ENCODE results near the gene FBN3. TPM values are rescaled to one million over a fixed set of nuclear protein-coding genes. Genes with fewer than 3 reads are reported as not detected.
A peak's percentile ranks its signal among the peaks of the same experiment; 100 is the strongest.

FBN3 gene
- polyA plus RNA-seq, 3 donors, result not detected

- Mint-ChIP-seq H3K27ac (peak overlapping the region; percentile 95 to 99 (median 99)), H3K4me1 (peaks cover 50% of the 10 kb centered on the region), H3K9me3 (peaks cover 4 to 10% (median 5%) of the 10 kb centered on the region in 7 donors), H3K27me3 (ENCODE audit: low read depth in 3 of 3) (peaks cover under 1 to 8% (median 8%) of the 10 kb centered on the region in 3 donors), H3K4me3 (peak overlapping the region; percentile 71 to 84), H3K36me3 (peaks cover 0 to 3% of the 10 kb centered on the region in 2 donors)
- peaks cover 42 to 52% of the 10 kb centered on the region in 2 donors for H3K4me1 ChIP-seq (ENCODE audit: control insufficient read depth in 1 of 2, insufficient read depth in 2 of 2, low read length in 2 of 2)
- H3K36me3 ChIP-seq (replicated peaks in 1 of 2; ENCODE audit: control insufficient read depth in 1 of 2, insufficient read depth in 2 of 2, low read length in 2 of 2), result no peaks in the 10 kb centered on the region
- H3K4me3 ChIP-seq (replicated peaks in 1 of 3; ENCODE audit: low read depth in 2 of 3, low read length in 3 of 3), result peak overlapping the region; percentile 19 to 70 (median 34)
- peak overlapping the region; percentile 61 for H3K4me2 ChIP-seq (replicated peaks; ENCODE audit: extremely low read depth, low read length, poor library complexity, severe bottlenecking)
- peak overlapping the region; percentile 94 to 98 for H3K27ac ChIP-seq (ENCODE audit: low read depth in 1 of 2, low read length in 2 of 2)
- H3K27me3 ChIP-seq (ENCODE audit: control insufficient read depth in 2 of 2, insufficient read depth in 2 of 2, low read length in 2 of 2), result no peaks in the 10 kb centered on the region
- peak; percentile 51 to 59 (median 51) for DNase-seq
- peak overlapping the region; percentile 75 for H3K9ac ChIP-seq (ENCODE audit: insufficient read depth, low read length, poor library complexity, severe bottlenecking)
- H3K79me2 ChIP-seq (ENCODE audit: insufficient read depth, low read length), result no peaks in the 10 kb centered on the region
- H2AFZ ChIP-seq (ENCODE audit: insufficient read depth, low read depth, low read length, poor library complexity, severe bottlenecking), result peak overlapping the region; percentile 68
- H3K9me3 ChIP-seq (replicated peaks in 1 of 2; ENCODE audit: control insufficient read depth in 1 of 2, insufficient read depth in 1 of 2, low read length in 2 of 2), result peaks cover 0 to 4% of the 10 kb centered on the region in 2 donors
- H4K20me1 ChIP-seq (ENCODE audit: insufficient read depth, low read length), result no peaks in the 10 kb centered on the region
- intact Hi-C loops (cut with micrococcal nuclease), result no loop called here
- TF ChIP-seq, protein P1, sequence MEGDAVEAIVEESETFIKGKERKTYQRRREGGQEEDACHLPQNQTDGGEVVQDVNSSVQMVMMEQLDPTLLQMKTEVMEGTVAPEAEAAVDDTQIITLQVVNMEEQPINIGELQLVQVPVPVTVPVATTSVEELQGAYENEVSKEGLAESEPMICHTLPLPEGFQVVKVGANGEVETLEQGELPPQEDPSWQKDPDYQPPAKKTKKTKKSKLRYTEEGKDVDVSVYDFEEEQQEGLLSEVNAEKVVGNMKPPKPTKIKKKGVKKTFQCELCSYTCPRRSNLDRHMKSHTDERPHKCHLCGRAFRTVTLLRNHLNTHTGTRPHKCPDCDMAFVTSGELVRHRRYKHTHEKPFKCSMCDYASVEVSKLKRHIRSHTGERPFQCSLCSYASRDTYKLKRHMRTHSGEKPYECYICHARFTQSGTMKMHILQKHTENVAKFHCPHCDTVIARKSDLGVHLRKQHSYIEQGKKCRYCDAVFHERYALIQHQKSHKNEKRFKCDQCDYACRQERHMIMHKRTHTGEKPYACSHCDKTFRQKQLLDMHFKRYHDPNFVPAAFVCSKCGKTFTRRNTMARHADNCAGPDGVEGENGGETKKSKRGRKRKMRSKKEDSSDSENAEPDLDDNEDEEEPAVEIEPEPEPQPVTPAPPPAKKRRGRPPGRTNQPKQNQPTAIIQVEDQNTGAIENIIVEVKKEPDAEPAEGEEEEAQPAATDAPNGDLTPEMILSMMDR (IDR thresholded peaks at IDR 0.05), result no peak
- 8% methylated on average over 9 of the region's 11 CpGs for WGBS (ENCODE audit: insufficient coverage)
Measured at GRCh38 chr19:8194528-8195267, 45.3 kb upstream of the FBN3 start.

DNA sequence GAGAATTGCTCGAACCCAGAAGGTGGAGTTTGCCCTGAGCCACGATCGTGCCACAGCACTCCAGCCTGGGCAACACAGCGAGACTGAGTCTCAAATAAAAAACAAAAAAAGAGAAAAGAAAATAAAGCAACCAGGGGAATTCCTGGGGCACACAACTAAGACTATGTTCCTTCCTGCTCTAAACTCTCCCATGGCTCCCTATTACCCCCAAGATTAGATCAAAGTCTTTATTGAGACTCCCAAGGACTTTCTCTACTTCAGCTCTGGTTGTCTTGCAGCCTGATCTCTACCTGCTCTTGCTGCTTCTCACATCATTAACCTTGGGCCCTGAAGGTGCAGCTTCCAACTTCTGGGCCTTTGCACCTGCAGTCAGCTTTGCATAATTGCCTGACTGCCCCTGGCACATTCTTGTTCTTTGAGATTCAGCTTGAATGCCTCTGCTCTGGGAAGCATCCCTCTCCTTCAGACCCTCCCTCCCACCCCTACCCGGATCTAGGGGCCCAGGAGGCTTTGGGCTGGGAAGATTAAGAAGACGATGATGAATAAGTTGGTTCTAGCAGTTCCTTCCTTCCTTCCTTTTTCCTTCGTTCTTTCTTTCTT is 42.9 kb upstream of the FBN3 start:
- Histone ChIP-seq H2AFZ (ENCODE audit: insufficient read depth, low read depth, low read length, poor library complexity, severe bottlenecking) (no peak overlapping the region), H3K9me3 (replicated peaks in 1 of 2; ENCODE audit: control insufficient read depth in 1 of 2, insufficient read depth in 1 of 2, low read length in 2 of 2) (peaks cover 0 to 8% of the 10 kb centered on the region in 2 donors), H3K27me3 (ENCODE audit: control insufficient read depth in 2 of 2, insufficient read depth in 2 of 2, low read length in 2 of 2) (no peaks in the 10 kb centered on the region), H3K27ac (ENCODE audit: low read depth in 1 of 2, low read length in 2 of 2) (peak overlapping the region; percentile 40 to 98), H3K4me3 (replicated peaks in 1 of 3; ENCODE audit: low read depth in 2 of 3, low read length in 3 of 3) (no peak overlapping the region), H3K9ac (ENCODE audit: insufficient read depth, low read length, poor library complexity, severe bottlenecking) (no peak overlapping the region), H3K79me2 (ENCODE audit: insufficient read depth, low read length) (no peaks in the 10 kb centered on the region), H3K4me2 (replicated peaks; ENCODE audit: extremely low read depth, low read length, poor library complexity, severe bottlenecking) (no peak overlapping the region), H4K20me1 (ENCODE audit: insufficient read depth, low read length) (no peaks in the 10 kb centered on the region), H3K36me3 (replicated peaks in 1 of 2; ENCODE audit: control insufficient read depth in 1 of 2, insufficient read depth in 2 of 2, low read length in 2 of 2) (no peaks in the 10 kb centered on the region), H3K4me1 (ENCODE audit: control insufficient read depth in 1 of 2, insufficient read depth in 2 of 2, low read length in 2 of 2) (peaks cover 44 to 56% of the 10 kb centered on the region in 2 donors)
- peak in 1 of 3 donors; percentile 24 for DNase-seq
- TF ChIP-seq, protein P1 (IDR thresholded peaks at IDR 0.05), result no peak
- Mint-ChIP-seq H3K27me3 (ENCODE audit: low read depth in 3 of 3) (peaks cover 1 to 5% (median 4%) of the 10 kb centered on the region in 3 donors), H3K4me1 (peaks cover 54% of the 10 kb centered on the region), H3K4me3 (no peak overlapping the region), H3K9me3 (peaks cover 4 to 14% (median 9%) of the 10 kb centered on the region in 7 donors), H3K27ac (peak overlapping the region; percentile 83 to 99 (median 96)), H3K36me3 (peaks cover 0 to 3% of the 10 kb centered on the region in 2 donors)
- intact Hi-C loops (cut with micrococcal nuclease), result no loop called here
- no CpG with 5 or more reads among the region's 7 CpGs for WGBS (ENCODE audit: insufficient coverage)
